Testis (tissue), 2 donors: ENCODE results near the gene KCNJ16.

Source experiments
- CTCF ChIP-seq, 3 experiments: fragments of 450-650 bp in 2 of 3; fragments of 200-600 bp in 1 of 3; sonication (generic) in 1 of 3; IDR thresholded peaks; one replicate each; pipeline ENCODE4 v1.5.1; 2016 to 2019; ENCODE audit warnings: antibody characterized with exemption in 3 of 3, mild to moderate bottlenecking in 2 of 3, moderate library complexity in 1 of 3
- POLR2A ChIP-seq: fragments of 450-650 bp; IDR thresholded peaks from one replicate; pipeline ENCODE4 v1.6.1; 2017; ENCODE audit warnings: antibody characterized with exemption, mild to moderate bottlenecking, moderate library complexity

- no peak for TF ChIP-seq CTCF (IDR thresholded peaks at IDR 0.05)
- no peak for TF ChIP-seq POLR2A
These were observed 106.4 kb downstream of the KCNJ16 start for GRCh38 chr17:70181376-70181775.
